GM19397 (cell line): ENCODE data around the gene RAI14.
"Not testable (repeated sequence)": the region's sequence is repeated elsewhere in the genome, so short reads cannot be mapped to it uniquely, and the experiment has no call there.

Source experiments
- ATAC-seq: cut with Tn5 transposase; IDR thresholded peaks from one replicate; pipeline ENCODE4 v1.9.1; 2021; ENCODE audit warnings: mild to moderate bottlenecking, moderate library complexity; ENCODE audit not compliant: unreplicated experiment

The RAI14 gene

DNA sequence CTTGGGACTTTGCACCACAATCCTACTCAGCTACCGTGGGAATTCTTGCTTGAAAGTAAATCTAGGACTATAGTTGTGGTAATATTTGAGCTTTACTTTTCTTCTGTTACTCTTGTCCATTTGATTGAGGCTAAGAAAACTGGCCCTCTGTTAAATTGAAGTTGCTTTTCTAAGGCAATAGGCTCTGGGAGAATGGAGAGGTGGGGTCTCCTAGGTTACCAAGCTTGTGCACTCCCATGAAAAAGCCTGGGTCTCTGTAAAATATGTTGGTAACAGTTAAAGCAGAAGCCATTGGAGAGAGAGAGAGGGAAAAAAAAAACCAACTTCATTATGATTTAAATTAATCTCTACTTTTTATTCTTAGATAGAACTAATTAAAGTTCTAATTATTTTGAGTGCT is 68.6 kb downstream of the RAI14 start:
- no peak for ATAC-seq

DNA sequence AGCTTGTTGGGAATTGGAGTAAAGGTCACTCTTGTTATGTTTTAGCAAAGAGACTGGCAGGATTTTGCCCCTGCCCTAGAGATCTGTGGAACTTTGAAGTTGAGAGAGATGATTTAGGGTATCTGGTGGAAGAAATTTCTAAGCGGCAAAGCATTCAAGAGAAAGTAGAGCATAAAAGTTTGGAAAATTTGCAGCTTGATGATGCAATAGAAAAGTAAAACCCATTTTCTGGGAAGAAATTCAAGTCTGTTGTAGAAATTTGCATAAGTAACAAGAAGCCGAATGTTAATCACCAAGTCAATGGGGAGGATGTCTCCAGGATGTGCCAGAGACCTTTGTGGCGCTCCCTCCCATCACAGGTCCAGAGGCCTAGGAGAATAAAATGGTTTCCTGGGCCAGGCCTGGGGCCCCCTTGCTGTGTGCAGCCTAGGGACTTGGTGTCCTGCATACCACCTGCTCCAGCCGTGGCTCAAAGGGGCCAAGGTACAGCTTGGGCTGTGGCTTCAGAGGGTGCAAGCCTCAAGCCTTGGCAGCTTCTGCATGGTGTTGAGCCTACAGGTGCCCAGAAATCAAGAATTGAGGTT is 71.1 kb downstream of the RAI14 start:
- not testable (repeated sequence) for ATAC-seq

DNA sequence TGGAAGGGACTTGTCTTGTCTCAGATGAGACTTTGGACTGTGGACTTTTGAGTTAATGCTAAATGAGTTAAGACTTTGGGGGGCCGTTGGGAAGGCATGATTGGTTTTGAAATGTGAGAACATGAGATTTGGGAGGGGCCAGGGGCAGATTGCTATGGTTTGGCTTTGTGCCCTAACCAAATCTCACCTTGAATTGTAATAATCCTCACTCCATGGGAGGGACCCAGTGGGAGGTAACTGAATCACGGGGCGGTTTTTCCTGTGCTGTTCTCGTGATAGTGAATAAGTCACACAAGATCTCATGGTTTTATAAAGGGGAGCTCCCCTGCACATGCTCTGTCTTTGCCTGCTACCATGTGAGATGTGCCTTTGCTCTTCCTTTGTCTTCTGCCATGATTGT is 72.1 kb downstream of the RAI14 start:
- no peak for ATAC-seq

DNA sequence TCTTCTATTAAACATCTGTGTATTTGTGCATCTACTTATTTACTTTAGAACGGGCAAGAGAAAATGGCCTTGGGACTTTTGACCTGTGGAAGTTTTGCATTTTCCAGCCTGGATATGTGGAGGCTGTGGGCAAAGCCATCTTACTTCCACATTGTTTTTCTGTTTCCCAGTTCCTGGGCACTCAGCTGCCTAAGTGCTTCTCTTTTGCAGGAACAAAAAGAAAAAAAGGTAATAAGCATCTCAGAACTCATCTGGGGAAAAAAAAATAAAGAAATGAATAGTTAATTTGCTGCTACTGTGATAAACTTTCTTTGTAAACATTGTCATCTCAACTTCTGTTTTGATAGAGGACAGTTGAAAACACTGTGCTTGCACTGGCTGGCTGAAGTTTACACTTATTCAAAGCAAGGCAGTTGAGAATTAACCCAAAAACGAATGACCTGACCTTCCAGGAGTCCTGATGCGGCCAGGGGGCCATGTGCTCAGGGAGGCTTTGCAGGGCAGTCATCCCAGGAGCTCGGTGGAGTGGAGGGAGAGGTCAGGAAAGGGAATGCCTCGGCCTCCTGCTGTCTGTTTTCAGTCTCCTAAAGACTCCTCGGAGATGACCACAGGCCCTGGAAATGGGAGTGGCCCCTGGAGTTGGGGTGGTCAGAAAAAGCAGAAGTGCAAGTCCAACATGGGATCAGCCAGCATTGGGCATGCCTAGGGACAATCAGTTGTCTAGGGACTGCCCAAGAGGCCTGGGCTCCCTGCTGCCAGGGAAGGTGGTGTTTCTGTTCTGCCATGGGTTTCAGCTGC is 75.5 kb downstream of the RAI14 start:
- ATAC-seq = no peak

DNA sequence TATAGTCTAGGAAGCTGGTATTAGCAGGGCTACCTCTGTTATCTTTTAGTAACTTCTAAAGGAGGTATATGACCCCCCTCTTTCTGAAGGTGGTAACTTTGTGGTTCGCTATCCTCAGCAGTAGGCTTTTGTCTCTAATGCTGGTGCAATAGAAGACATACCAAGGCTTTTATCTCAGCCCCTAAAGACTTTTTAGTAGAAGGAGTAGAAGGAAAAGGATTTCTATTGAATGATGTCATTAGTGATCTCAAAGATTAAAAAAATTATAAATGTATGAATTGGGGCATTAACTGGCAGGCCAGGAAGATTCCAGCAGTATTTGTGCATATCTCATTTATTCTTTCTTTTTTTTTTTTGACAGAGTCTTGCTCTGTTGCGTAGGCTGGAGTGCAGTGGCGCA is 78.2 kb downstream of the RAI14 start:
- ATAC-seq = no peak

DNA sequence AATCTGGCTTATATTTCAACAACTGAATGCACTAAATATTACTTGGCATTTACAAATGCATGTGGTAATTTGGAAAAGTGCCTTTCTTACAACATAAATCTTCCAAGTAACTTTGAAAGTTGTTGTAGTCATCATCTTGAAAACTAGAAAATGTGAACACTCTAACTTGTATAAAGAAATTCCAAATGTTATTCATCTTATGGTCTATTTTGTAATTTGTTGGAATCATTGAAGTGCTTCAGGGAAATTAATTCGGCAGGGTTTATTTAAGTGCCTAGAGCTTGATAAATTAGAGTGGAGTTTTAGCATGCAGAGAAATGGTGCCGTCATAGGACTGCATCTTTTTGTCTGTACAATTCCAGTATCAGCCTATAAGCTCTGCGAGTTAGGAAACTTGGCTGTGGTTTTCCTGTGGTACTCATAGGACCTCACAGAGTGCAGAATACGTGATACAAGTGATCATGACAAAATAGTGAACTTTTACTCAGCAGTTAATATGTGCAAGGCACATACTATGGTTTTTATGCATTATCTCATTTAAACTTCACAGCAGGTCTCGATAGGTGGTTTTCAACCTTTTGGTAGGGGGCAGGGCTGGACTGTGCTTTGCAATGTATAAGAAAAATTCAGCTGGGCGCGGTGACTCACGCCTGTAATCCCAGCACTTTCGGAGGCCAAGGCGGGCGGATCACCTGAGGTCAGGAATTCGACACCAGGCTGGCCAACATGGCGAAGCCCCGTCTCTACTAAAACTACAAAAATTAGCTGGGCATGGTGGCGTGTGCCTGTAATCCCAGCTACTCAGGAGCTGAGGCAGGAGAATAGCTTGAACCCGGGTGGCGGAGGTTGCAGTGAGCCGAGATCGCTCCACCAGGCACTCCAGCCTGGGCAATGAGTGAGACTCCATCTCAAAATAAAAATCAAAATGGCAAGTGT is 79.6 kb downstream of the RAI14 start:
- ATAC-seq = no peak

DNA sequence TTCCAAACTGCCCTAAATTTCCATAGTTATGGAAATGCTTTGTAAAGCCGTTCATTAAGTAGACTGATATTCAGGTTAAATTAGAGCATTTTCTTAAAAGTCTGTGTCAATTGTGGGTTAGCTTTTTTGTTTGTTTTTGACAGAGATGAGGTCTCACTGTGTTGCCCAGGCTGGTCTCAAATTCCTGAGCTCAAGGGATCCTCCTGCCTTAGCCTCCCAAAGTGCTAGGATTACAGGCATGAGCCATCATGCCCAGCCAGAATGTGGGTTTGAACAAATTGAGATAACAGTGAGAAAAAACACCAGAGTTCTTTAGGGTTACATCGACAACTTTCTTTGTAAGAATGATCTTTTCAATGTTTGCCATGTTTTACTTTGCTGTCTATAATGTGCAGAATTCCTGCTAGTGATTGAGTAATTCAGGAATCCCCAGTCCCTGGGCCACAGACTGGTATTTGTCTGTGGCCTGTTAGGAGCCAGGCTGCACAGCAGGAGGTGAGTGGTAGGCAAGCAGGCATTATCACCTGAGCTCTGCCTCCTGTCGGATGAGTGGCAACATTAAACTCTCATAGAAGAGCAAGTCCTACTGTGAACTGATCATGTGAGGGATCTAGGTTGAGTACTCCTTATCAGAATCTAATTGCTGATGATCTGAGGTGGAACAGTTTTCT is 80.5 kb downstream of the RAI14 start:
- no peak for ATAC-seq

DNA sequence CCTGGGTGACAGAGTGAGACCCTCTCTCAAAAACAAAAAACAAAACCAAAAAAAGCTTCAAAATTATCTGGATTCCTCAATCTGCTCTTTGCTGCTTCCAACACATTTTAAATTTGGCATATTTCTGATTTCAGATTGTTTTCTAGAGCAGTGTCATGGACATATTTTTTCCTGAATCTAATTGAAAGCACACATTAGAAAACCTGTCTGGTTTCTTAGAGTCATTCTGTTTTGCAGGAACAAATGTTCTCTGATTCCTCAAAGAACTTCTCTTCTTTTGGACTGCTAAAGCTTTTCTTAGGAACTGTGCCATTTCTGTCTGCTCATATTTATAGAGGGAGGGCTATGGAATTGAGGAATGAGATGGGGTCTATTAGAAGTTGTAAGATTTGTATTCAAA is 81.6 kb downstream of the RAI14 start:
- ATAC-seq = no peak

DNA sequence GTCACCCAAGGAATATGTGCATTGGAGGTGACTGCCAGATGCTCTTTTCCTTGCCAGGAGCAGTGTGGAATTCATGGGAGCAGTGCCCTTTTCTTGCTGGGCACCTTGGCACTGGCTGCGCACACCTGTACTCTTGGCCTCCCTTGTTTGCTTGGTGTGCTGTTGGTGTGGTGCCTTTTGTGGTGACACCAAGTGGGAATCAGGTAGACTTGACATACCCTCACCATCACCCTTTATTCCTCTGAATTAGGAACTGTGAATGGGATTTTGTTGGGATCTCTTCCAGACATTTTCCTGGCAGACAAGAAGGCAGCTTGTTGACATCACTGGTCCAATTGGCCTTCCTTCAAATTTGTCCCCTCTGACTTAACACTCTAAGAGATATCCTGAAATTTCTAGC is 82.3 kb downstream of the RAI14 start:
- no peak for ATAC-seq

DNA sequence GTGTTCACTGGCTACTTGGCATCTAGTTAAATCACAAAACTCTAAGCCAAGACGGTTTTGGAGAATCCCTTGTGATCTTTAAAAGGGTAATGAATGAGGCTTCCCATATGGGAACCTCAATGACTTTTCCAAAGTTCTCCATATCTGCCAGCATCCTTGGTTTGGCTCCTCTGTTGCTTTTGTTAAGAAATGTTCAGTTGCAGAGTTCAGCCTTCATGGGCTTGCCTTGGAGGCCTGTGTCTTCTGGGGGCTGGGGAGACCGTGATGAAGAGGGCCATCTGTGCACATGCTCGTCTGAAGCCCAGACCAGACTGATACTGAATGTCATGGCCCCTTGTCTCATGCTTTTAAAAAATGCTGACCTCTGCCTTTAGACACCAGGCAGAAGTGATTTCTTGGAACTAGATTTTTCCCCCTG is 84.3 kb downstream of the RAI14 start:
- no peak for ATAC-seq

DNA sequence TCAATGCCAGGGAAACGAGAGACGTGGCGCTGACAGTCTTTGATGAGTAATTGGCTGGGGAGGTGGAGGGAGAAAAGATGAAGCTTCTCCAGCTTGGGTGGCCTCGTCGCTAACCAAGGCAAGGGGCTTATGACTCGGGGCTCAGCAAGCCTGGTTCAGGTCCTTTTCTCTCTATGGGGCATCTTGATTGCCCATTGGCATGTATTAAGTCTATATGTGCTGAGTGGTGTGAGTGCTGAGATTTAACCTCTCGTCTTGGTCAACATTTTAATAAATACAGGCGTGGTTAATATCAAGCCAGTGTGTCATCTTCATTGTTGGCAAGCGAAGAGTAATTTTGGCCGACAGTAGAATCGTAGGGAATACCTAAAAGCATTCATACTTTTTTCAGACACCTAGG is 85.9 kb downstream of the RAI14 start:
- ATAC-seq = no peak

DNA sequence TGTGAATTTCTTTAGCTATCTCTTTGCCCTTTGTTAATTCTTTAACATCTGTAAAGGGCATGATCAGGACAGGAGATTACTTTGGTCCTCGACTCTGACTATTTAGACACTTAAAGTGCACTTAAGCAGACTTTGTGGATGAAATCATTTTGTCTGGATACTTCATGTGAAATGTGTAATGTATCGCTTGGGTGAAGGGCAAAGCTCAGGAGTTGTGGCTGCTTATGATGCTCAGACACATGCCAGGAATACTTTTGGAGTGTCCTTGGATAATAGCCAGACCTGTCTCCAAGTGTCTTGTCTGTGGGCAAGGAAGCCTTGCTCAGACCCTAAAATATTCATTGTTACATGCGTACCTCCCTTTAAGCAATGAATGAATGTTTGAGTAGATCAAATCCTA is 87.8 kb downstream of the RAI14 start:
- no peak for ATAC-seq

DNA sequence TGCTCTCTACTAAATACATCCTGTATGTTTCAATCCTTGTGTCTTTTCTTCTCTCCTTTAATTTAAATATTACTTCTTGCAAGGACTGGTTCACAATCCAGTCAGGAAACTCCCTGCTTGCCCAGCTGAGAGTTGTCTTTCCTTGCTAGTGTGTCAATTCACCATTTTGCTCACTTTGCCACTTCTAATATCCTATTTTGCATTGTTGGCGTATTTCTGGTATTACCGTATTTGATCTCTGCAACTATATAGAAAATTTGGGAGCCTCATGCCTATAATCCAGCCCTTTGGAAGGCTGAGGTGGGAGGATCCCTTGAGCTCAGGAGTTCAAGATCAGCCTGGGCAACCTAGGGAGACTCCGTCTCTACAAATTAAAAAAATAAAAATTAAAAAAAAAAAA is 92.3 kb downstream of the RAI14 start:
- ATAC-seq = no peak

DNA sequence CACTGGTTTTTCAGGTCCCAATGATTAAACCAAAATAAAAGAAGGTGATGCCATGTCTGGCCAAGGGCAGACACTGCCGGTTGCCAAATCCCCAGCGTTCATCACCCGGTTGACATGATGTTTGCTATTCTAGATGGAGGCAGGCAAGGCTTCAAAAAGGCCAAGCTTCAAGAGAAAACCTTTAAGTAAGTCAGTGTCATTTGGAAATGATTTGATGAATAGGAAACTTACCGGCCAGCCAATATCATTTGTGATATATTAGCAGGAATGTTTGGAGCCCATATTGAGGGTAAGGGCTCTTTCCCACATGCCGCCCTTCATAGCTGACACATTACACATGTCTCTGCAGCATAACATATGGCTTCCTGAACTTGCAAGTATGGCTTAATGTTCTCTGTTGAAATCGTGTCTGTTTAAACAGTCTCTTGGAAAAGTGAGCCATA is 93.3 kb downstream of the RAI14 start:
- ATAC-seq = no peak

DNA sequence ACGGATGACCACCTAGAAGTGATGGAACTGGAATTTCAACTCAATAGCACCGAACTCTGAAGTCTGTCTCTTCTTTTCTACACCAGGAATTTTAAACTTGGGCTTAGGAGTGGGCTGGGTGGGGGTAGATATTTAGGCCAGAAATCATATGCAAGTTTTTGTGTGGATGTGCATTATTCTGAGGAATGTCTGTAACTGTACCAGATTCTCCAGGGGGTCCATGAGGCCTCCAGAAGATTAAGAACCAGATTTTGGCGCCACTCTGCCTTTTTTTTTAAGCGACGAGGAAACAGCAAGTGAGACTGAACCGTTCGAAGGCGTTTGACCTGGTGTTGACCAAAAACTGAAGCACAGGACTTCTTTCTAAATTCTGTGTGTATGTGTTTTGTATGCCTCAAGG is 94.1 kb downstream of the RAI14 start:
- no peak for ATAC-seq

DNA sequence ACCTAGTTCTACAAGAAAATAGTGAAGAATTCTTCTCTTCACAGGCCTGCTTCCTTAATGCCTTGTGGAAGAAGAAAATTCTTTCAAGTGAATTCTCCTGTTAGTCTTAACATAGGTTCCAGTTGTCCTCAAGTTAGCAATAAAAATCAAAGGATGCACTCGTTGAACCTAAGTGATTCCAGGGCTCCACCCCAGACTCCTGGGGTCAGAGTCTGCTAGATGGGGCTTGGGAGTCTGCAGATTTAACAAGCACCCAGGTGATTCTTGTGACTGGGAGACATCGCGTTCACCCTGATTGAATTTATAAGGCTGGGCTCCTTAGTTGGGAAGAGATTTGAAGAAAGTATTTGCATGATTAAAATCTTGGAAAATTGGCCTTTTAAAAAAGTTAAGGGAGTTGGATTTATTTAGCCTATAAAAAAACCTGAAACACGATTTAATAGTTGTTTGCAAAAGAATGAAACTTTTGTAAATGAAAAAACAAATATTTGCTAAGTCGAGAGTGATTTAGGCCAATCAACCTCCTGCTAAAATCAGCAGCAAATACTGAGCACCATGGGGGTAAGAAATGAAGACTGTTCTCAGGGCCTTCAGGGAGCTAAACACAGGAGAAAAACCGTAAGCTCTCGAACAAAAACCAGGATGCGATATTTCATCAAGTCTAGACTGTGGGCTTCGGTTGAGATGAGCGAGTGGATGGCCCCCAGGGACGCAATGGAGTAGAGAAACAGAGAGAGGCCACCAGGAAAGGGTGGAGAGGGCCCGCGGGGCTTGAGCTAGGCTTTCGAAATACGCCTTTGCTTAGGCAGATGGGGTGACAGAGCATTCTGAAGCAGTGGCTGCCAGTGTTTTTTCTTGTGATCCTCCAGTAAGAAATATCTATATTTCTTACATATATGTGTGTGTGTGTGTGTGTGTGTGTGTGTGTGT is 95.9 kb downstream of the RAI14 start:
- ATAC-seq = no peak

DNA sequence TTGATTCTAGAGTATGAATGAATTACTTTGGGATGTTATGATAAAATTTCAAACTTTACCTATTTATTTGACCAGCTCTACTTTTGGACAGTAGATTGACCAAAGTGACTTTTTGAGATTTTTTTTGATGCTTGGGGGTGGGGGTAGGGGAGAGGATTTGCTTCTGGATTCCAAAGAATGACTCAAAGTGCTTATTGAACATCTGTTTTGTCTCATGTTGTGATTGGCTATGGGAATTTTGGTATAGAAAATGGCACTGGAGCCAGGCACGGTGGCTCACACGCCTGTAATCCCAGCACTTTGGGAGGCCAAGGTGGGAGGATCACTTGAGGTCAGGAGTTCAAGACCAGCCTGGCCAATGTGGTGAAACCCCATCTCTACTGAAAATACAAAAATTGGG is 97.1 kb downstream of the RAI14 start:
- not testable (repeated sequence) for ATAC-seq

DNA sequence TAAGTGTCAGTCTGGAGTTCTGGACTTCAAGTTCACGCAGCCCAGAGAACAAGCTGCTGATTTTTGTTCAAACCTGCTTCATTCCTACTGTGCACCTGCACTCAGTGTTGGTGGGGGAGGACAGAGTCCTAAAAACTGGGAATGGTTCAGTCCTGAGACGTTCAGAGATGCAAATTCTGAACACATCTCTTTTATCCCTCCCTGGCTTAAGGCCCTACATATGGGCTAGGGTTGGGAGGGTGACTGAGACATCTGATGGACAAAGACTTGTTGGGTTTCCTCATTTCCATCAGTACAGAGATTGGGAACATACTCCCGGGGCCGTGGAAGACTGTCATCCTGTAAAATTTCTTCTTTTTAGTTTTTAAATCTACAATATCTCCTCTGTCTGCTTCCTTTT is 99.8 kb downstream of the RAI14 start:
- no peak for ATAC-seq

DNA sequence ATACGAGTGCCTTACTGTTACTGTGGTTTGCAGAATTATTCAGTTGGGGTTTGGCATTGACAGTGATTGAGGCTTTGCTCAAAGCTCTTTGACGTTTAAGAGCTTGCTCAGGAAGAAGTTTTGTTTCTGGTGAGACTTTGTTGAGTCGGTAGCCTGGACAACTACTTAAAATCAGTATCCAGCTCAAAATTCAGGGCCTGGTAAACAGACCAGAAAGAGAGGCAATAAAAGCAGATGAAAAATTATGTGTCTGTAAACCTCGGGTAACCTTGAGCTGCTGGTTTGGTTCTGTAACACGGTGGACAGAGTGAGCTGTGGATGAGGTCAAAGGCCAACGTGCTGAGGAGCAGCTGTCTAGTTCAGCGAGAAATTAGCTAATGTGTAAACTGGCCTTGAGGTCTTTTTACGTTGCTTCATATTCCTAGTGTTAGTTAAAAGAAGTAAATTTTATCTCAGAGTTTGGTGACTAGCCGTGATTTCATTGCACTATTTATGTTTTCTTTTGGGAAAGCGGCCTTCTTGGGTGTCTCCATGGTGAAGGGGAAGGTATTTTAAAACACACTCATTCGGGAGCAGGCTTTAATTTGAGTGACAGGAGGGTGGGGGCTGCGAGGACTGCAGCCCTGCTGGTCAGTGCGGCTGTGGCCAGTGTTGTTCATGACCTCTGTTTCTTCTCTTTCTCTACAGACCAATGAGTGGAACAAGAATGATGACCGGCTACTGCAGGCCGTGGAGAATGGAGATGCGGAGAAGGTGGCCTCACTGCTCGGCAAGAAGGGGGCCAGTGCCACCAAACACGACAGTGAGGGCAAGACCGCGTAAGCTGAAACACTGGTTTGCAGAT is 100.9 kb downstream of the RAI14 start:
- no peak for ATAC-seq
